ENCODE data around the gene FOXC1.
A peak's percentile ranks its signal among the peaks of the same experiment; 100 is the strongest.

GRCh38 chr6:1621070-1621701 is 11.5 kb downstream of the FOXC1 start:
- TF ChIP-seq CTCF (IDR thresholded peaks at IDR 0.05) = no peak
- TF ChIP-seq EZH2 (IDR thresholded peaks at IDR 0.05) = peak; percentile 85

All from neural progenitor cell (in vitro differentiated cells).